H9 (cell line): ENCODE measurements around the gene OR52W1. TPM values are rescaled to one million over a fixed set of nuclear protein-coding genes. Genes with fewer than 3 reads are reported as not detected.

Experiments used
- DNase-seq: peaks from one replicate; pipeline ENCODE4 v3.0.0-alpha.2; 2017
- H2AFZ ChIP-seq: one replicate; pipeline ENCODE4 v1.6.1; 2013; ENCODE audit warnings: mild to moderate bottlenecking, low read length, control low read depth, moderate library complexity
- H2AK5ac ChIP-seq: 2 replicates; pipeline ENCODE4 v1.6.1; 2013; ENCODE audit warnings: low read length, control low read depth, mixed read lengths; ENCODE audit not compliant: insufficient read length
- H2BK120ac ChIP-seq: one replicate; pipeline ENCODE4 v1.6.1; 2013; ENCODE audit warnings: low read depth, mild to moderate bottlenecking, low read length, control low read depth, inconsistent platforms; ENCODE audit not compliant: poor library complexity, severe bottlenecking
- H2BK12ac ChIP-seq: 2 replicates; pipeline ENCODE4 v1.6.1; 2013; ENCODE audit warnings: low read length, control low read depth, mixed read lengths, low read depth; ENCODE audit not compliant: insufficient read length
- H2BK15ac ChIP-seq: 2 replicates; pipeline ENCODE4 v1.6.1; 2013; ENCODE audit warnings: low read depth, low read length, control low read depth
- H2BK20ac ChIP-seq: one replicate; pipeline ENCODE4 v1.6.1; 2013; ENCODE audit warnings: low read depth, mild to moderate bottlenecking, low read length, control low read depth, inconsistent platforms; ENCODE audit not compliant: poor library complexity, severe bottlenecking
- H2BK5ac ChIP-seq: 2 replicates; pipeline ENCODE4 v1.6.1; 2013; ENCODE audit warnings: low read length, control low read depth, mixed read lengths; ENCODE audit not compliant: insufficient read length
- H3K14ac ChIP-seq: 2 replicates; pipeline ENCODE4 v1.6.1; 2013; ENCODE audit warnings: low read length, control low read depth; ENCODE audit not compliant: insufficient read depth
- H3K18ac ChIP-seq: 2 replicates; pipeline ENCODE4 v1.6.1; 2013; ENCODE audit warnings: low read depth, mild to moderate bottlenecking, mixed read lengths, low read length, control low read depth; ENCODE audit not compliant: insufficient read length
- H3K23ac ChIP-seq: 2 replicates; pipeline ENCODE4 v1.6.1; 2013; ENCODE audit warnings: low read length, control low read depth, mixed read lengths, low read depth; ENCODE audit not compliant: insufficient read length
- H3K23me2 ChIP-seq: 2 replicates; pipeline ENCODE4 v1.6.1; 2013; ENCODE audit warnings: low read depth, mild to moderate bottlenecking, mixed read lengths, low read length, control low read depth; ENCODE audit not compliant: insufficient read length, poor library complexity, severe bottlenecking
- H3K27ac ChIP-seq: 2 replicates; pipeline ENCODE4 v1.5.1; 2013; ENCODE audit warnings: low read length, control low read depth, mixed read lengths, low read depth; ENCODE audit not compliant: insufficient read length
- H3K27me3 ChIP-seq: 2 replicates; pipeline ENCODE4 v1.6.1; 2013; ENCODE audit warnings: low read length, control low read depth, inconsistent platforms; ENCODE audit not compliant: insufficient read depth
- H3K4ac ChIP-seq: 2 replicates; pipeline ENCODE4 v1.6.1; 2013; ENCODE audit warnings: low read depth, mild to moderate bottlenecking, control low read depth, inconsistent platforms, low read length, moderate library complexity
- H3K4me1 ChIP-seq: 2 replicates; pipeline ENCODE4 v1.6.1; 2013; ENCODE audit warnings: low read length, control low read depth, inconsistent platforms; ENCODE audit not compliant: insufficient read depth
- H3K4me2 ChIP-seq: 2 replicates; pipeline ENCODE4 v1.6.1; 2013; ENCODE audit warnings: low read length, control low read depth, mixed read lengths; ENCODE audit not compliant: insufficient read length, insufficient read depth
- H3K56ac ChIP-seq: 2 replicates; pipeline ENCODE4 v1.6.1; 2013; ENCODE audit warnings: low read depth, mild to moderate bottlenecking, mixed read lengths, low read length, control low read depth; ENCODE audit not compliant: insufficient read length
- H3K79me1 ChIP-seq: 2 replicates; pipeline ENCODE4 v1.6.1; 2013; ENCODE audit warnings: low read depth, mild to moderate bottlenecking, moderate library complexity, low read length, control low read depth, inconsistent platforms; ENCODE audit not compliant: insufficient read depth, poor library complexity, severe bottlenecking
- H3K79me2 ChIP-seq: 2 replicates; pipeline ENCODE4 v1.6.1; 2013; ENCODE audit warnings: low read length, control low read depth, inconsistent platforms; ENCODE audit not compliant: insufficient read depth
- H3K9ac ChIP-seq: 2 replicates; pipeline ENCODE4 v1.6.1; 2013; ENCODE audit warnings: low read length, control low read depth, mixed read lengths; ENCODE audit not compliant: insufficient read length; ENCODE audit errors: extremely low read depth
- H3K9me3 ChIP-seq: one replicate; pipeline ENCODE4 v1.6.1; 2013; ENCODE audit warnings: low read depth, low read length, inconsistent platforms; ENCODE audit not compliant: control insufficient read depth
- H3T11ph ChIP-seq: one replicate; pipeline ENCODE4 v1.6.1; 2013; ENCODE audit warnings: mild to moderate bottlenecking, low read length, control low read depth, inconsistent platforms
- H4K20me1 ChIP-seq: one replicate; pipeline ENCODE4 v1.6.1; 2013; ENCODE audit not compliant: control insufficient read depth, insufficient read length, insufficient read depth
- H4K5ac ChIP-seq: 2 replicates; pipeline ENCODE4 v1.6.1; 2013; ENCODE audit warnings: low read depth, mild to moderate bottlenecking, mixed read lengths, low read length, control low read depth; ENCODE audit not compliant: insufficient read length
- H4K8ac ChIP-seq: replicated peaks from 2 replicates; pipeline ENCODE4 v1.6.1; 2013; ENCODE audit warnings: low read length, control low read depth, mixed read lengths, low read depth; ENCODE audit not compliant: insufficient read length
- H4K91ac ChIP-seq: 2 replicates; pipeline ENCODE4 v1.6.1; 2013; ENCODE audit warnings: low read depth, mild to moderate bottlenecking, moderate library complexity, mixed read lengths, low read length, control low read depth; ENCODE audit not compliant: insufficient read length
- H3K27ac Mint-ChIP-seq, 3 experiments: 2 replicates in 2 of 3; 3 replicates in 1 of 3; pipeline ENCODE4 v1.8.0; 2020 to 2021; ENCODE audit warnings: mixed read lengths in 3 of 3, mild to moderate bottlenecking in 1 of 3, moderate library complexity in 1 of 3
- H3K27me3 Mint-ChIP-seq: 2 replicates; pipeline ENCODE4 v1.8.0; 2021; ENCODE audit warnings: low read depth, mild to moderate bottlenecking, moderate library complexity, mixed read lengths
- H3K36me3 Mint-ChIP-seq, 3 experiments: 2 replicates in 2 of 3; 3 replicates in 1 of 3; pipeline ENCODE4 v1.8.0; 2020 to 2021; ENCODE audit warnings: low read depth in 3 of 3, mixed read lengths in 3 of 3; ENCODE audit not compliant: insufficient read depth in 1 of 3
- H3K4me1 Mint-ChIP-seq, 2 experiments: 2 replicates each; pipeline ENCODE4 v1.8.0; 2020; ENCODE audit warnings: mixed read lengths in 2 of 2
- H3K4me3 Mint-ChIP-seq, 2 experiments: 2 replicates in 1 of 2; 3 replicates in 1 of 2; pipeline ENCODE4 v1.8.0; 2020 to 2021; ENCODE audit warnings: mild to moderate bottlenecking in 2 of 2, mixed read lengths in 2 of 2, moderate library complexity in 1 of 2
- H3K9me3 Mint-ChIP-seq, 2 experiments: 2 replicates in 1 of 2; 3 replicates in 1 of 2; pipeline ENCODE4 v1.8.0; 2020; ENCODE audit warnings: mild to moderate bottlenecking in 2 of 2, mixed read lengths in 2 of 2, moderate library complexity in 1 of 2
- CTCF ChIP-seq: fragments of 200-600 bp; sonication (generic); conservative IDR thresholded peaks from 3 replicates; pipeline ENCODE4 v1.8.0; 2021; ENCODE audit warnings: antibody characterized with exemption, mild to moderate bottlenecking
- WGBS: extraction: QIAGEN DNeasy Blood & Tissue Kit; methylation state at CpG from one replicate; pipeline ENCODE4 v1.1.7; 2013; ENCODE audit warnings: missing lambda C conversion rate, low lambda C conversion rate, mixed read lengths; ENCODE audit not compliant: insufficient read length; ENCODE audit errors: extremely low coverage; 5-methylcytosine and 5-hydroxymethylcytosine counted together
- total RNA-seq: library from RNA; stranded (reverse); gene quantifications from 2 replicates; pipeline ENCODE4 v1.2.1, GENCODE V29; 2021

Gene OR52W1
- total RNA-seq, 1 experiment from 2014 or later, result not detected

- H3K9me3 Mint-ChIP-seq, result no peaks in the 10 kb centered on the region
- no peak overlapping the region for H3K27ac ChIP-seq
These were observed 1.4 kb upstream of the OR52W1 start for GRCh38 chr11:6197466-6198200.

More at GRCh38 chr11:6197466-6198200, 1.4 kb upstream of the OR52W1 start:
- no peaks in the 10 kb centered on the region for H4K20me1 ChIP-seq
- H3K23ac ChIP-seq, result no peak overlapping the region
- H3K56ac ChIP-seq, result no peak overlapping the region
- no peak overlapping the region for H2BK12ac ChIP-seq
- H4K8ac ChIP-seq, result no peak overlapping the region
- H2BK120ac ChIP-seq, result no peak overlapping the region
- H3K23me2 ChIP-seq, result no peaks in the 10 kb centered on the region
- Mint-ChIP-seq H3K36me3 (0 out of 7 replicates have a peak, but pooled peaks cover 0 to 2% (median 0%) of the 10 kb centered on the region in 3 experiments), H3K4me1 (peaks cover 8% of the 10 kb centered on the region in 2 experiments), H3K27ac (no peak overlapping the region), H3K4me3 (no peak overlapping the region), H3K27me3 (no peaks in the 10 kb centered on the region)
- no peaks in the 10 kb centered on the region for H3K27me3 ChIP-seq
- no peak overlapping the region for H2BK20ac ChIP-seq
- no peaks in the 10 kb centered on the region for H3K9me3 ChIP-seq
- no peak overlapping the region for H2BK15ac ChIP-seq
- no CpG with 5 or more reads among the region's 4 CpGs for WGBS
- H2AFZ ChIP-seq, result no peak overlapping the region
- H2AK5ac ChIP-seq, result no peak overlapping the region
- no peak overlapping the region for H3K4me2 ChIP-seq
- H3K14ac ChIP-seq, result no peak overlapping the region
- no peaks in the 10 kb centered on the region for H3K79me2 ChIP-seq
- H3K79me1 ChIP-seq, result no peaks in the 10 kb centered on the region
- no peak for TF ChIP-seq CTCF
- DNase-seq, result no peak
- no peak overlapping the region for H3K4ac ChIP-seq
- no peak overlapping the region for H2BK5ac ChIP-seq
- H3K4me1 ChIP-seq, result peaks cover 3% of the 10 kb centered on the region; the same call in 1 of the 2 replicates
- H3K18ac ChIP-seq, result no peak overlapping the region
- H4K5ac ChIP-seq, result no peak overlapping the region
- H4K91ac ChIP-seq, result no peak overlapping the region
- H3T11ph ChIP-seq, result no peak overlapping the region
- no peak overlapping the region for H3K9ac ChIP-seq
